Loucy (cell line): ENCODE measurements around the gene IFNA2.
"Not testable (repeated sequence)": the region's sequence is repeated elsewhere in the genome, so short reads cannot be mapped to it uniquely, and the experiment has no call there.

Source experiments
- H2AFZ ChIP-seq: fragments of 200-600 bp; sonication (generic); 2 replicates; pipeline ENCODE4 v1.6.0; 2016; ENCODE audit warnings: antibody characterized with exemption, mild to moderate bottlenecking, low read length, moderate library complexity
- H3F3A ChIP-seq: fragments of 200-600 bp; 2 replicates; pipeline ENCODE4 v1.6.0; 2016; ENCODE audit warnings: antibody characterized with exemption, low read depth, mild to moderate bottlenecking
- H3K27me3 ChIP-seq: fragments of 200-600 bp; sonication (generic); 2 replicates; pipeline ENCODE4 v1.6.1; 2014; ENCODE audit warnings: low read length, mild to moderate bottlenecking; ENCODE audit not compliant: insufficient read depth, poor library complexity, severe bottlenecking
- H3K36me3 ChIP-seq: fragments of 200-600 bp; sonication (generic); 2 replicates; pipeline ENCODE4 v1.6.1; 2016; ENCODE audit warnings: low read length; ENCODE audit not compliant: insufficient read depth
- H3K4me1 ChIP-seq: fragments of 200-600 bp; sonication (generic); 2 replicates; pipeline ENCODE4 v1.5.1; 2014; ENCODE audit warnings: low read length, mild to moderate bottlenecking; ENCODE audit not compliant: insufficient read depth, poor library complexity, severe bottlenecking
- H3K4me2 ChIP-seq: fragments of 200-600 bp; sonication (generic); 2 replicates; pipeline ENCODE4 v1.6.0; 2014; ENCODE audit warnings: antibody characterized with exemption, low read length, low read depth, mild to moderate bottlenecking; ENCODE audit not compliant: poor library complexity, severe bottlenecking
- H3K4me3 ChIP-seq: fragments of 200-600 bp; sonication (generic); 2 replicates; pipeline ENCODE4 v1.5.1; 2014; ENCODE audit warnings: low read length, mild to moderate bottlenecking, mixed read lengths; ENCODE audit not compliant: poor library complexity, severe bottlenecking
- H3K79me2 ChIP-seq: fragments of 200-600 bp; sonication (generic); 2 replicates; pipeline ENCODE4 v1.6.1; 2014; ENCODE audit warnings: low read length; ENCODE audit not compliant: insufficient read depth
- H3K9ac ChIP-seq: fragments of 200-600 bp; sonication (generic); 2 replicates; pipeline ENCODE4 v1.6.0; 2014; ENCODE audit warnings: mild to moderate bottlenecking, low read depth, low read length, moderate library complexity; ENCODE audit not compliant: poor library complexity, severe bottlenecking
- H3K9me2 ChIP-seq: fragments of 200-600 bp; sonication (generic); replicated peaks from 2 replicates; pipeline ENCODE4 v1.6.1; 2016; ENCODE audit warnings: low read depth, low read length, mixed read lengths
- H3K9me3 ChIP-seq: fragments of 200-600 bp; sonication (generic); 2 replicates; pipeline ENCODE4 v1.6.1; 2014; ENCODE audit warnings: mild to moderate bottlenecking, antibody characterized with exemption, low read length, low read depth; ENCODE audit not compliant: insufficient read depth
- H4K20me1 ChIP-seq: fragments of 200-600 bp; sonication (generic); 2 replicates; pipeline ENCODE4 v1.6.0; 2014; ENCODE audit warnings: antibody characterized with exemption, low read length, mild to moderate bottlenecking; ENCODE audit not compliant: insufficient read depth, poor library complexity, severe bottlenecking
- CTCF ChIP-seq: fragments of 200-600 bp; sonication (generic); conservative IDR thresholded peaks from 2 replicates; pipeline ENCODE4 v1.5.1; 2014; ENCODE audit warnings: mild to moderate bottlenecking, antibody characterized with exemption, low read length
- EZH2phosphoT487 ChIP-seq: fragments of 200-600 bp; IDR thresholded peaks from 2 replicates; pipeline ENCODE4 v1.6.1; 2018; ENCODE audit warnings: antibody characterized with exemption, mild to moderate bottlenecking, moderate library complexity, borderline replicate concordance

The IFNA2 gene

GRCh38 chr9:21383627-21384026 is 1.6 kb downstream of the IFNA2 start:
- Histone ChIP-seq H3K79me2 (no peaks in the 10 kb centered on the region), H3K9me3 (no peaks in the 10 kb centered on the region), H4K20me1 (no peaks in the 10 kb centered on the region), H3K4me3 (no peak overlapping the region), H2AFZ (no peak overlapping the region), H3F3A (no peaks in the 10 kb centered on the region), H3K4me2 (no peak overlapping the region), H3K9ac (no peak overlapping the region), H3K4me1 (peaks cover 4% of the 10 kb centered on the region), H3K36me3 (no peaks in the 10 kb centered on the region), H3K9me2 (no peaks in the 10 kb centered on the region), H3K27me3 (no peaks in the 10 kb centered on the region)
- no peak for TF ChIP-seq EZH2phosphoT487
- TF ChIP-seq CTCF, result no peak

- no peaks in the 10 kb centered on the region for H3K79me2 ChIP-seq
- TF ChIP-seq CTCF (no peak), EZH2phosphoT487 (no peak)
- no peaks in the 10 kb centered on the region for H3F3A ChIP-seq
- no peaks in the 10 kb centered on the region for H3K36me3 ChIP-seq
- peaks cover 4% of the 10 kb centered on the region for H3K4me1 ChIP-seq
- no peaks in the 10 kb centered on the region for H3K27me3 ChIP-seq
- H2AFZ ChIP-seq, result 0 out of 2 replicates have a peak overlapping the region, but pooled peaks have one; percentile 27
- no peaks in the 10 kb centered on the region for H4K20me1 ChIP-seq
- peak overlapping the region; percentile 40 for H3K4me3 ChIP-seq
- no peaks in the 10 kb centered on the region for H3K9me2 ChIP-seq
- no peaks in the 10 kb centered on the region for H3K9me3 ChIP-seq
- H3K4me2 ChIP-seq, result peak overlapping the region; percentile 53
- H3K9ac ChIP-seq, result no peak overlapping the region
Measured at GRCh38 chr9:21381448-21382339, 3.5 kb downstream of the IFNA2 start.

GRCh38 chr9:21371467-21371866 is 13.7 kb downstream of the IFNA2 start:
- not testable (repeated sequence) for H3K79me2 ChIP-seq, H4K20me1 ChIP-seq, H3K9ac ChIP-seq, H3K9me2 ChIP-seq, H3K4me3 ChIP-seq, H3K27me3 ChIP-seq, H3K4me1 ChIP-seq, H2AFZ ChIP-seq, H3K9me3 ChIP-seq, H3K4me2 ChIP-seq, H3K36me3 ChIP-seq, H3F3A ChIP-seq

- Histone ChIP-seq H3K4me2 (no peak within 1 kb of the TSS), H3K4me1 (no peaks in the 10 kb centered on the region), H3K79me2 (no peaks in the 10 kb centered on the region), H3K9ac (no peak within 1 kb of the TSS), H3K4me3 (no peak within 1 kb of the TSS), H3K36me3 (no peaks in the 10 kb centered on the region), H3K27me3 (no peaks in the 10 kb centered on the region), H3F3A (no peaks in the 10 kb centered on the region), H4K20me1 (no peaks in the 10 kb centered on the region), H2AFZ (no peak within 1 kb of the TSS), H3K9me2 (no peaks in the 10 kb centered on the region), H3K9me3 (no peaks in the 10 kb centered on the region)
- TF ChIP-seq EZH2phosphoT487, result no peak
- TF ChIP-seq CTCF, result no peak
Measured at GRCh38 chr9:21367957-21368356, 17.2 kb downstream of the IFNA2 start, which contains the start of gene IFNA13. TSS of gene IFNA13 (minus strand) at chr9:21368057. CDS start at chr9:21368010, 47 bp downstream.

- not testable (repeated sequence) for H3K9me3 ChIP-seq, H3K9me2 ChIP-seq, H2AFZ ChIP-seq, H3K9ac ChIP-seq, H3F3A ChIP-seq, H3K36me3 ChIP-seq, H3K4me2 ChIP-seq, H4K20me1 ChIP-seq, H3K4me3 ChIP-seq, H3K4me1 ChIP-seq, H3K79me2 ChIP-seq, H3K27me3 ChIP-seq
Measured at GRCh38 chr9:21367169-21367568, 18.0 kb downstream of the IFNA2 start.
